Endothelial cell of umbilical vein (primary cell): ENCODE measurements around the gene DYRK1B. TPM values are rescaled to one million over a fixed set of nuclear protein-coding genes. Genes with fewer than 3 reads are reported as not detected.

Source experiments
- BruUV-seq: library from RNA; stranded (reverse); fragments of 400-500 nt; replicated peaks from 2 replicates; lab custom pipeline; 2021; lab: Mats Ljungman, UMichigan
- CTCF ChIA-PET: fragments of 300-600, 350-600 bp; sonication (Branson Sonifier 250); formaldehyde crosslinking; loops from one replicate; lab custom pipeline; 2021; ENCODE audit warnings: antibody characterized with exemption, inconsistent platforms; lab: Charles Lee
- POLR2A ChIA-PET: fragments of 300-600, 350-600 bp; sonication (Branson Sonifier 250); formaldehyde crosslinking; loops from one replicate; lab custom pipeline; 2021; ENCODE audit warnings: antibody characterized with exemption, inconsistent platforms; lab: Charles Lee
- DNase-seq: peaks from one replicate; pipeline ENCODE4 v3.0.0-alpha.2; 2011; ENCODE audit warnings: low read depth, low spot score
- FAIRE-seq: peaks from 2 replicates; lab custom pipeline; 2011; peaks lifted over from hg19 to GRCh38; lab: Jason Lieb, UNC
- H2AFZ ChIP-seq: 2 replicates; pipeline ENCODE4 v1.6.0; 2012; ENCODE audit warnings: low read depth, low read length, control low read depth, inconsistent platforms
- H3K27ac ChIP-seq: 2 replicates; pipeline ENCODE4 v1.5.1; 2011; ENCODE audit warnings: low read depth, mild to moderate bottlenecking, control low read depth, low read length, moderate library complexity; ENCODE audit not compliant: insufficient read depth
- H3K27me3 ChIP-seq, 2 experiments: 2 replicates each; pipeline versions ENCODE4 v1.6.0 to v1.6.1; 2011; ENCODE audit warnings: low read length in 2 of 2, mixed read lengths in 1 of 2; ENCODE audit not compliant: control insufficient read depth in 2 of 2, insufficient read depth in 2 of 2
- H3K36me3 ChIP-seq, 2 experiments: 2 replicates in 1 of 2; 3 replicates in 1 of 2; pipeline ENCODE4 v1.5.1; 2011; ENCODE audit warnings: low read length in 2 of 2, mild to moderate bottlenecking in 1 of 2, moderate library complexity in 1 of 2; ENCODE audit not compliant: control insufficient read depth in 2 of 2, insufficient read depth in 2 of 2; ENCODE audit errors: extremely low read depth in 1 of 2
- H3K4me1 ChIP-seq: 3 replicates; pipeline ENCODE4 v1.5.1; 2011; ENCODE audit warnings: mild to moderate bottlenecking, low read length; ENCODE audit not compliant: control insufficient read depth, insufficient read depth; ENCODE audit errors: extremely low read depth
- H3K4me2 ChIP-seq: 2 replicates; pipeline ENCODE4 v1.6.1; 2011; ENCODE audit warnings: low read length, control low read depth, mixed read lengths; ENCODE audit not compliant: insufficient read depth
- H3K4me3 ChIP-seq, 3 experiments: fragments of 200-600 bp in 1 of 3; sonication (generic), shearing (Covaris generic) in 1 of 3; replicated peaks in 1 of 3; 2 replicates each; pipeline ENCODE4 v1.5.1; 2011 to 2016; ENCODE audit warnings: control low read depth in 3 of 3, low read length in 3 of 3, mild to moderate bottlenecking in 2 of 3, inconsistent platforms in 1 of 3, low read depth in 1 of 3, moderate library complexity in 1 of 3; ENCODE audit not compliant: insufficient read depth in 1 of 3
- H3K79me2 ChIP-seq: 2 replicates; pipeline ENCODE4 v1.6.0; 2012; ENCODE audit warnings: low read length, inconsistent platforms; ENCODE audit not compliant: control insufficient read depth, insufficient read depth
- H3K9ac ChIP-seq: replicated peaks from 2 replicates; pipeline ENCODE3; 2011; ENCODE audit warnings: low read length, control low read depth; ENCODE audit not compliant: insufficient read depth; ENCODE audit errors: extremely low read depth
- H3K9me1 ChIP-seq: replicated peaks from 3 replicates; pipeline ENCODE4 v1.6.0; 2011; ENCODE audit warnings: mild to moderate bottlenecking, low read length; ENCODE audit not compliant: control insufficient read depth, insufficient read depth; ENCODE audit errors: extremely low read depth
- H3K9me3 ChIP-seq: replicated peaks from 2 replicates; pipeline ENCODE4 v1.5.1; 2012; ENCODE audit warnings: low read length, inconsistent platforms; ENCODE audit not compliant: control insufficient read depth, insufficient read depth
- H4K20me1 ChIP-seq: replicated peaks from 2 replicates; pipeline ENCODE3; 2011; ENCODE audit warnings: mild to moderate bottlenecking, low read length; ENCODE audit not compliant: control insufficient read depth, insufficient read depth; ENCODE audit errors: extremely low read depth
- CTCF ChIP-seq, 2 donors: IDR thresholded peaks; 1 replicate in 1 of 2; 2 replicates in 1 of 2; pipeline ENCODE4 v1.5.1; 2011; ENCODE audit warnings: low read length in 2 of 2, mild to moderate bottlenecking in 2 of 2, moderate library complexity in 2 of 2, control low read depth in 1 of 2, inconsistent platforms in 1 of 2, low read depth in 1 of 2; ENCODE audit not compliant: insufficient read depth in 1 of 2; ENCODE audit errors: extremely low read depth in 1 of 2
- EZH2 ChIP-seq: IDR thresholded peaks from 2 replicates; pipeline ENCODE4 v1.6.1; 2012; ENCODE audit warnings: borderline replicate concordance, low read depth, mild to moderate bottlenecking, moderate library complexity, low read length, inconsistent platforms; ENCODE audit not compliant: severe bottlenecking
- FOS ChIP-seq: IDR thresholded peaks from 2 replicates; pipeline ENCODE4 v1.6.1; 2011; ENCODE audit warnings: mild to moderate bottlenecking, low read length, moderate library complexity, borderline replicate concordance; ENCODE audit not compliant: insufficient read depth
- GATA2 ChIP-seq: IDR thresholded peaks from 2 replicates; pipeline ENCODE4 v1.7.0; 2011; ENCODE audit warnings: low read depth, mild to moderate bottlenecking, moderate library complexity, mixed read lengths, low read length; ENCODE audit not compliant: insufficient read length, insufficient read depth
- JUN ChIP-seq: IDR thresholded peaks from 2 replicates; pipeline ENCODE4 v1.6.1; 2011; ENCODE audit warnings: borderline replicate concordance, low read depth; ENCODE audit not compliant: insufficient read length, insufficient read depth
- MAX ChIP-seq: IDR thresholded peaks from 2 replicates; pipeline ENCODE4 v1.6.1; 2011; ENCODE audit not compliant: insufficient read depth, insufficient read length
- MYC ChIP-seq: IDR thresholded peaks from one replicate; pipeline ENCODE4 v1.6.1; 2011; ENCODE audit warnings: mild to moderate bottlenecking, low read depth, low read length
- POLR2A ChIP-seq: IDR thresholded peaks from 2 replicates; pipeline ENCODE4 v1.6.1; 2012; ENCODE audit warnings: low read depth, mild to moderate bottlenecking, control low read depth, low read length
- POLR2AphosphoS5 ChIP-seq: IDR thresholded peaks from 2 replicates; pipeline ENCODE4 v1.6.1; 2012; ENCODE audit warnings: low read depth, mild to moderate bottlenecking, control low read depth, low read length, moderate library complexity; ENCODE audit not compliant: insufficient read depth
- dilution Hi-C: fragments of 300-500 bp; cut with MboI; formaldehyde crosslinking; loops from one replicate; pipeline ENCODE4 v1.15.0; 2019; ENCODE audit warnings: low sequenced_read_pairs; ENCODE audit not compliant: extremely low pct_ligation_motif_present
- intact Hi-C: fragments of 100-400 bp; cut with micrococcal nuclease; formaldehyde crosslinking; loops from one replicate; pipeline ENCODE4 v1.10.0; 2022
- microRNA-seq: library from miRNA; unstranded; fragments of <30 nt; microRNA quantifications from one replicate; pipeline ENCODE4 v1.2.0, GENCODE V29; 2021; ENCODE audit warnings: borderline number of aligned reads, borderline replicate concordance
- polyA plus RNA-seq, 4 experiments: library from polyadenylated mRNA; depleted of rRNA in 3 of 4; stranded (reverse) in 3 of 4; unstranded in 1 of 4; fragments of >200 nt; gene quantifications; 2 replicates each; pipeline versions ENCODE4 v1.2.1 to v1.2.3, GENCODE V29; 2011 to 2012; ENCODE audit warnings: missing spikeins in 1 of 4
- small RNA-seq: library from RNA; depleted of rRNA; stranded (forward); fragments of <200 nt; gene quantifications from one replicate; pipeline ENCODE3, GENCODE V24; 2012; ENCODE audit warnings: low replicate concordance, low read depth; ENCODE audit not compliant: insufficient read depth, insufficient read length
- total RNA-seq: library from RNA; stranded (reverse); gene quantifications from 2 replicates; pipeline ENCODE4 v1.2.3, GENCODE V29; 2021

The DYRK1B gene
- total and polyA plus RNA-seq, 2 donors (not counting 3 experiments of a cell fraction or from before 2014, with no cell fraction given), result 17.7 to 30.8 TPM

DNA sequence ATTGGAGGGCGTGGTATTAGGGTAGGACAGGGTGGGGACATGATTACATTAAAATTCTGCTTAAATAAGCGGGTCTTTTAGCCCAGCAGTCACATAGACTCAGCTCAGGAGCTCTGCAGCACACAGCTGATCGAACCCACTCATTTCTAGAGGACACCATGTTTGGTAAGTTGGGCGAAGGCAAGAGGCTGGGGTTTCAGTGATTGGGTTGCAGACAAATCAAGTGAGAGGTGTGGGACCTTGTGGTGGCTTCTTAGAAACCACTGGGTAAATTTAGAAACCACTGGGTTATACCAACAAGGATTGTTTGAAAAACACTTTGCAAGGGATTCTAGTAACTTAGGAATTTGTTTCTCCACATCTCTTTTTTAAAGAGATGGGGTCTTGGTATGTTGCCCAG, 55.2 kb downstream of the DYRK1B start, which contains the start of gene LEUTX:
LEUTX (plus strand) TSS at position 92 of the 400 bp plus-strand sequence; CDS start at position 159, 67 bp downstream.
- dilution Hi-C loops, result no loop called here
- TF ChIP-seq MAX, result no peak
- TF ChIP-seq FOS, result no peak
- TF ChIP-seq JUN, result no peak
- TF ChIP-seq MYC, result no peak
- TF ChIP-seq POLR2AphosphoS5, result no peak
- TF ChIP-seq GATA2, result no peak
- TF ChIP-seq POLR2A, result no peak
- TF ChIP-seq CTCF (IDR thresholded peaks at IDR 0.05; ENCODE audit: extremely low read depth in 1 of 2, insufficient read depth in 1 of 2, low read depth in 1 of 2, low read length in 2 of 2), result no peak
- TF ChIP-seq EZH2, result no peak

More for the DNA sequence above, 55.2 kb downstream of the DYRK1B start, which contains the start of gene LEUTX:
- POLR2A ChIA-PET, result no interaction called here
- Histone ChIP-seq H3K4me1 (no peaks in the 10 kb centered on the region), H3K4me3 (no peak within 1 kb of the TSS), H3K36me3 (no peaks in the 10 kb centered on the region), H3K9ac (no peak within 1 kb of the TSS), H3K9me1 (no peaks in the 10 kb centered on the region), H2AFZ (no peak within 1 kb of the TSS), H3K27ac (no peak within 1 kb of the TSS), H4K20me1 (no peaks in the 10 kb centered on the region), H3K27me3 (peaks cover 3 to 5% of the 10 kb centered on the region in 2 experiments), H3K4me2 (no peak within 1 kb of the TSS), H3K79me2 (no peaks in the 10 kb centered on the region), H3K9me3 (no peaks in the 10 kb centered on the region)
- no peak for FAIRE-seq
- intact Hi-C loops, result no loop called here
- no TSS peak for BruUV-seq
- DNase-seq, result no peak
- CTCF ChIA-PET, result interaction anchor here (1.5 kb wide), 1 partner anchor 9 kb away, joined by 6 read pairs; no protein-coding TSS in a partner anchor

Small RNA genes lying within 50 kb of the gene (microRNA-seq; reads per million reads assigned to microRNA genes)
- gene MIR6719, result not detected

Small RNA genes lying within 50 kb of the gene (small RNA-seq; reads per million reads assigned to genes)
- gene MIR6719, result not detected

Other genes starting within 250 kb of the DYRK1B start
- gene LGALS13, start 231.6 kb downstream of the DYRK1B start, total RNA-seq, result not detected in 2 replicates
- not detected in 2 replicates for gene LGALS13, start 231.6 kb downstream of the DYRK1B start, polyA plus RNA-seq
- gene LGALS16, start 178.2 kb downstream of the DYRK1B start, total RNA-seq, result not detected in 2 replicates
- not detected in 2 replicates for gene LGALS16, start 178.2 kb downstream of the DYRK1B start, polyA plus RNA-seq
- gene LGALS14, start 129.7 kb downstream of the DYRK1B start, total RNA-seq, result not detected in 2 replicates
- gene LGALS14, start 129.7 kb downstream of the DYRK1B start, polyA plus RNA-seq, result not detected in 2 replicates
- gene CLC, start 96.1 kb downstream of the DYRK1B start, total RNA-seq, result not detected in 2 replicates
- not detected in 2 replicates for gene CLC, start 96.1 kb downstream of the DYRK1B start, polyA plus RNA-seq
- gene LEUTX, start 55.3 kb downstream of the DYRK1B start, total RNA-seq, result not detected in 2 replicates
- gene LEUTX, start 55.3 kb downstream of the DYRK1B start, polyA plus RNA-seq, result not detected in 2 replicates
- 271 and 277 TPM in 2 replicates for gene FBL, start 12.2 kb upstream of the DYRK1B start, total RNA-seq
- gene FBL, start 12.2 kb upstream of the DYRK1B start, polyA plus RNA-seq, result 407 and 473 TPM in 2 replicates
- gene FCGBP, start 100.5 kb upstream of the DYRK1B start, total RNA-seq, result not detected in 2 replicates
- 0.01 and 0.03 TPM in 2 replicates for gene FCGBP, start 100.5 kb upstream of the DYRK1B start, polyA plus RNA-seq
- gene PSMC4, start 137.0 kb upstream of the DYRK1B start, total RNA-seq, result 110 and 114 TPM in 2 replicates
- gene PSMC4, start 137.0 kb upstream of the DYRK1B start, polyA plus RNA-seq, result 110 and 125 TPM in 2 replicates
- 4.3 and 4.4 TPM in 2 replicates for gene ZNF546, start 162.9 kb upstream of the DYRK1B start, total RNA-seq
- gene ZNF546, start 162.9 kb upstream of the DYRK1B start, polyA plus RNA-seq, result 0.33 and 1.0 TPM in 2 replicates
- gene ZNF780B, start 222.1 kb upstream of the DYRK1B start, total RNA-seq, result 13.0 and 13.5 TPM in 2 replicates
- gene ZNF780B, start 222.1 kb upstream of the DYRK1B start, polyA plus RNA-seq, result 2.6 and 2.8 TPM in 2 replicates